Measurements from ENCODE around the gene BHLHE40. TPM values are rescaled to one million over a fixed set of nuclear protein-coding genes. Genes with fewer than 3 reads are reported as not detected.

The BHLHE40 gene
- polyA plus RNA-seq (2013, experiment 1 of 2), result 2.3 TPM
- polyA plus RNA-seq (2013, experiment 2 of 2), result 2.5 TPM

DNA sequence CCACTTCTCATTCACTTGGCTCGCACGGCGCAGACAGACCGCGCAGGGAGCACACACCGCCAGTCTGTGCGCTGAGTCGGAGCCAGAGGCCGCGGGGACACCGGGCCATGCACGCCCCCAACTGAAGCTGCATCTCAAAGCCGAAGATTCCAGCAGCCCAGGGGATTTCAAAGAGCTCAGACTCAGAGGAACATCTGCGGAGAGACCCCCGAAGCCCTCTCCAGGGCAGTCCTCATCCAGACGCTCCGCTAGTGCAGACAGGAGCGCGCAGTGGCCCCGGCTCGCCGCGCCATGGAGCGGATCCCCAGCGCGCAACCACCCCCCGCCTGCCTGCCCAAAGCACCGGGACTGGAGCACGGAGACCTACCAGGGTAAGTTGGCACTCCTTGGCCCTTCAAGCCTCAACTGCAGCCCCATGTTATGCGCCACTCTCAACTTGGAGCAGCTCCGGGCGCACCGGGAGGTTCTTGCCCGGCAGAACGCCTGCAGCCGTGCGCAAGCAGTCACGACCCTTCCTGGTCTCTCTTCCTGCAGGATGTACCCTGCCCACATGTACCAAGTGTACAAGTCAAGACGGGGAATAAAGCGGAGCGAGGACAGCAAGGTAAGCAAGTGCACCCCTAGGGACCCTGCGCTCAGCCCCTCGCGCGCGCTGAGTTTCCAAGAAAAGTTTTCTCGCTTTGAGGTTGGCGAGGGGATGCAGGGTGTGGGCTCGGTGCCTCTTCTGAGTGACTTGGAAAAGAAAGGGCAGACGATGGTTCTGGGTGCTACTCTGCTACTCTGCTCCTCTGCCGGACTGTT, at the start of gene BHLHE40:
BHLHE40 (plus strand) TSS at position 10 of the 801 bp plus-strand sequence; CDS start at position 292, 282 bp downstream.
- H3K27ac ChIP-seq (ENCODE audit: low read depth, low read length), result peak within 1 kb of the TSS; percentile 61
- H3K36me3 ChIP-seq (ENCODE audit: insufficient read depth, low read length), result peaks cover 31% of the 10 kb centered on the region
- H3K4me3 ChIP-seq (ENCODE audit: low read length), result peak within 1 kb of the TSS; percentile 81
- H3K9ac ChIP-seq (ENCODE audit: low read depth, low read length), result peak within 1 kb of the TSS; percentile 71
- H3K4me1 ChIP-seq (ENCODE audit: insufficient read depth, low read length), result peaks cover 38% of the 10 kb centered on the region
- H3K9me3 ChIP-seq (ENCODE audit: insufficient read depth, low read depth, low read length), result no peaks in the 10 kb centered on the region
- WGBS, result under 1% methylated on average over 51 of the region's 51 CpGs
- H3K27me3 ChIP-seq (ENCODE audit: insufficient read depth, low read length), result peaks cover 31% of the 10 kb centered on the region

DNA sequence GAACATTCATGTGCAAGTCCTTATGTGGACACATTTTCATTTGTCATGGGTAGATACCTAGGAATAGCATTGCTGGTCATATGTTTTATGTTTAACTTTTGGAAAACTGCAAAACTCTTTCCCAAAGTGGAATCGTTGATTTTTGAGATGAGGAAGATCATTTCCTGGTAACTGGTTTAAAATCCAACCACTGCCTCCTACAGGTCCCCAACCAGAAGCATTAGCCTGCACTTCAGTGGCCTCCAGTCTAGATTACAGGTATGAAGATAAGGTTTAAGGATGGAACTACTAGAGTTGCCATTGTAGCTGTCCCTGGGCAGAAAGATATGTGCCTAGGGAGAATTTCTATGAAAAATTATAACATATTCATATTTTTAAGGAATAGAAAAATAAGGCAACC, 48.7 kb upstream of the BHLHE40 start:
- no peaks in the 10 kb centered on the region for H3K36me3 ChIP-seq (ENCODE audit: insufficient read depth, low read length)
- WGBS, result 82% methylated on average over 1 of the region's 1 CpG
- H3K9ac ChIP-seq (ENCODE audit: low read depth, low read length), result no peak overlapping the region
- H3K4me3 ChIP-seq (ENCODE audit: low read length), result no peak overlapping the region
- H3K4me1 ChIP-seq (ENCODE audit: insufficient read depth, low read length), result no peaks in the 10 kb centered on the region
- no peak overlapping the region for H3K27ac ChIP-seq (ENCODE audit: low read depth, low read length)
- no peaks in the 10 kb centered on the region for H3K9me3 ChIP-seq (ENCODE audit: insufficient read depth, low read depth, low read length)
- no peaks in the 10 kb centered on the region for H3K27me3 ChIP-seq (ENCODE audit: insufficient read depth, low read length)

DNA sequence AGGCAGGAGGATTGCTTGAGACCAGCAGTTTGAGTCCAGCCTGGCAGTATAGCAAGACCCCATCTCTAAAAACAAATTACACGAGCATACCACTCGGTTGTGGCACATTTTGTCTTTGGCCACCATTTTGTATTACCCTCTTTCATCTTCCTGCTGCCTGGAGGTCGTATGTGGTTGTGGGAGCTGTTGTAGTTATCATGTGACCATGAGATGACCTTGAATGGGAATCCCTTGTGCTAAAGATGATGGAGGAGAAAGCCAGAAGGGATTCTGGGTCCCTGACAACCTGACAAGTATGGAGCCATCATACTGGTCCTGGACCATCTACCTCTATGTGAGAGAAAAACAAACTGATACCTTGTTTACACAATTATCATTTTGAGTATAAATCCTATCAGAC, 45.2 kb upstream of the BHLHE40 start:
- WGBS, result 87% methylated on average over 3 of the region's 3 CpGs

DNA sequence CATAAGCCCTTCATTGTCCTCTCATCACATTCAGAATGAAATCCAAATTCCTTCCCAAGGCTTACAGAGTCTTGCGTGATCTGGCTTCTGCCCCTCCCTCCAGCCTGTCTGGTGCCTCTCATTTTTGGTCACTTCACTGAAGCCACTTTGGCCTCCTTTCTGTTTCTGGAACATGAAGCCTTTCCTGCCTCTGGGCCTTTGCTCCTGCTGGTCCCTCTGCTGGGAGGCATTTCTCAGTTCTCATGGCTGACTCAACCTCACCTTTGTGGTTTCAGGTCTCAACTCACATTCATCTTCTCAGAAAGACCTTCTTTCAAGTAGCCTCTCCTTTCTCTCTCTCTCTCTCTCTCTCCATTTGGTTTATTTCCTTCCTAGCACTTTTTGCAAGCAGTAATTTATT, 43.9 kb upstream of the BHLHE40 start:
- Histone ChIP-seq H3K4me3 (ENCODE audit: low read length) (no peak overlapping the region), H3K27me3 (ENCODE audit: insufficient read depth, low read length) (no peaks in the 10 kb centered on the region), H3K9ac (ENCODE audit: low read depth, low read length) (no peak overlapping the region), H3K36me3 (ENCODE audit: insufficient read depth, low read length) (no peaks in the 10 kb centered on the region), H3K4me1 (ENCODE audit: insufficient read depth, low read length) (no peaks in the 10 kb centered on the region), H3K27ac (ENCODE audit: low read depth, low read length) (no peak overlapping the region), H3K9me3 (ENCODE audit: insufficient read depth, low read depth, low read length) (no peaks in the 10 kb centered on the region)
- 93% methylated on average over 1 of the region's 1 CpG for WGBS

More for the DNA sequence above, 45.2 kb upstream of the BHLHE40 start:
- Histone ChIP-seq H3K9me3 (ENCODE audit: insufficient read depth, low read depth, low read length) (no peaks in the 10 kb centered on the region), H3K27ac (ENCODE audit: low read depth, low read length) (no peak overlapping the region), H3K36me3 (ENCODE audit: insufficient read depth, low read length) (no peaks in the 10 kb centered on the region), H3K4me1 (ENCODE audit: insufficient read depth, low read length) (no peaks in the 10 kb centered on the region), H3K4me3 (ENCODE audit: low read length) (no peak overlapping the region), H3K9ac (ENCODE audit: low read depth, low read length) (no peak overlapping the region), H3K27me3 (ENCODE audit: insufficient read depth, low read length) (no peaks in the 10 kb centered on the region)

DNA sequence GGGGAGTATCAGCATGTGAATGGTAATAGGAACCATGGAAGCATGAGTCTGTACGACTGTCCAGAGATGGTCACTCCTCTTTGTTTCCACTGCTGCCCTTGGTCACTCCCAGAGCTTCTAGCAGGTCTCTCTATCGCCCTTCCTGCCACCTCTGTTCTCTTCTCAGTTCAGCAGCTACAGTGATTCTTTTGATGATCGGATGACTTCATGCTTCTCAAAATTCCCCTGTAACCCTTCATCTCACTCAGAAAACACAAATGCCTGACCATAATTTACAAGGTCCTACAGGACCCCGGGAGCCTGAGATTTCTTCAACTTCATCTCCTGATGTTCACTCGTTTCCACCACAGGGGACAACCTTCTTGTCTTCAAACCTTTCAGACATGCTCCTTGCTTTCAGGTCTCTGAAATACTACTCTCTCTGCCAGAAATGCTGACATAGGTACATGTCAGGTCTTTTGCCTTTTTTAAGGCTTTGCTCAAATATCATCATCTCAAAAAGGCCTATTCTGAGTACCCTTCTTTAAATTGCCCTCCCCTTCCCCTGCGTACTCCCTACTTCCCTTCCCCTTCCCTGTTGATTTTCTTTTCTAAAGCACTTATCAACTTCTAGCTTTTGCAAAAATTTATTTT, 42.1 kb upstream of the BHLHE40 start:
- WGBS, result 92% methylated on average over 6 of the region's 6 CpGs

DNA sequence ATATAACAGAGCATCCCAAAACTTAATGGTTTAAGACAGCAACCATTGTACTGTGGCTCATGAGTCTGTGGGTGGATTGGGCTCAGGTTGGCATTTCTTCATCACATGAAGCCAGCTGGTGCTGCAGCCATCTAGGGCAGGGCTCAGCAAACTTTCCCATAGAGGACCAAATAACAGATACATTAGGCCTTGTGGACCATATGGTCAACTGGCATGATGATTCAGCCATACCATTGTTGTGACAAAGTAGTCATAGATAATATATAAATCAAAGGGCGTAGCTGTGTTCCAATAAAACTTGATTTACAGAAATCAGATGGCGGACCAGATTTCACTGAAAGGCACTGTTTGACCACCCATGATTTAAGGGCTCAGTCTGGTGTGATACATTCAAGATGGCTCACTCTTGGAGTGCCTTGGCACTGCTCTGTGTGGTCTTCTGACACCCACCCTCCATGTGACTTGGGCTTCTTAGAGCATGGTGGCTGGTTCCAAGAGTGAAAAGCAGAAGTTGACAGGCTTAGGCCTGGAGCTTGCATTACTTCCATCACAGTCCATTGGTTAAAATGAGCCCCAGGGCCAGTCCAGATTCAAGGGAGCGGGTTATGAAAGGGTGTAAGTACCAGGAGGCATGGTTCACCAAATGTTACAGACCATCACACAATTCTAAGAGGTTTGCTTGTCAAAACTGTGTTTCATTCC, 40.8 kb upstream of the BHLHE40 start:
- no peaks in the 10 kb centered on the region for H3K9me3 ChIP-seq (ENCODE audit: insufficient read depth, low read depth, low read length)
- no peak overlapping the region for H3K9ac ChIP-seq (ENCODE audit: low read depth, low read length)
- H3K36me3 ChIP-seq (ENCODE audit: insufficient read depth, low read length), result no peaks in the 10 kb centered on the region
- H3K4me1 ChIP-seq (ENCODE audit: insufficient read depth, low read length), result no peaks in the 10 kb centered on the region
- no peaks in the 10 kb centered on the region for H3K27me3 ChIP-seq (ENCODE audit: insufficient read depth, low read length)
- 82% methylated on average over 3 of the region's 3 CpGs for WGBS
- H3K27ac ChIP-seq (ENCODE audit: low read depth, low read length), result no peak overlapping the region
- no peak overlapping the region for H3K4me3 ChIP-seq (ENCODE audit: low read length)

More for the DNA sequence above, 42.1 kb upstream of the BHLHE40 start:
- H3K27ac ChIP-seq (ENCODE audit: low read depth, low read length), result no peak overlapping the region
- no peaks in the 10 kb centered on the region for H3K27me3 ChIP-seq (ENCODE audit: insufficient read depth, low read length)
- no peaks in the 10 kb centered on the region for H3K36me3 ChIP-seq (ENCODE audit: insufficient read depth, low read length)
- H3K9ac ChIP-seq (ENCODE audit: low read depth, low read length), result no peak overlapping the region
- no peak overlapping the region for H3K4me3 ChIP-seq (ENCODE audit: low read length)
- H3K4me1 ChIP-seq (ENCODE audit: insufficient read depth, low read length), result no peaks in the 10 kb centered on the region
- H3K9me3 ChIP-seq (ENCODE audit: insufficient read depth, low read depth, low read length), result no peaks in the 10 kb centered on the region

DNA sequence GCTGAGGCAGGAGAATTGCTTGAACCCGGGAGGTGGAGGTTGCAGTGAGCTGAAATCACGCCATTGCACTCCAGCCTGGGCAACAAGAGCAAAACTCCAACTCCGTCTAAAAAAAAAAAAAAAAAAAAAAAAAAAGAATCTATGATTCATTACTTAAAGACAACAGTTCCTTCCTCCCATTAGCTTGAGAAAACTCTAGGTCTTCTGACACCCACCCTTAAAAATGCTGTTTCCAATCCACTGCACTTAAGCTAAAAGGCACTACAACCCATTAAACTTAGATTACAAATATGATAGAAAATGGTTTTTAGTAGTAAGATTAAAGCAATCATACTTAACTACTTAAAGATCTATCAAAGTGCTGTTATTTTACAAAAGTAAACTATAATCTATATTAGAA, 40.0 kb upstream of the BHLHE40 start:
- Histone ChIP-seq H3K9ac (ENCODE audit: low read depth, low read length) (no peak overlapping the region), H3K4me1 (ENCODE audit: insufficient read depth, low read length) (no peaks in the 10 kb centered on the region), H3K9me3 (ENCODE audit: insufficient read depth, low read depth, low read length) (no peaks in the 10 kb centered on the region), H3K27ac (ENCODE audit: low read depth, low read length) (no peak overlapping the region), H3K27me3 (ENCODE audit: insufficient read depth, low read length) (no peaks in the 10 kb centered on the region), H3K4me3 (ENCODE audit: low read length) (no peak overlapping the region), H3K36me3 (ENCODE audit: insufficient read depth, low read length) (no peaks in the 10 kb centered on the region)
- WGBS, result 77% methylated on average over 3 of the region's 3 CpGs

DNA sequence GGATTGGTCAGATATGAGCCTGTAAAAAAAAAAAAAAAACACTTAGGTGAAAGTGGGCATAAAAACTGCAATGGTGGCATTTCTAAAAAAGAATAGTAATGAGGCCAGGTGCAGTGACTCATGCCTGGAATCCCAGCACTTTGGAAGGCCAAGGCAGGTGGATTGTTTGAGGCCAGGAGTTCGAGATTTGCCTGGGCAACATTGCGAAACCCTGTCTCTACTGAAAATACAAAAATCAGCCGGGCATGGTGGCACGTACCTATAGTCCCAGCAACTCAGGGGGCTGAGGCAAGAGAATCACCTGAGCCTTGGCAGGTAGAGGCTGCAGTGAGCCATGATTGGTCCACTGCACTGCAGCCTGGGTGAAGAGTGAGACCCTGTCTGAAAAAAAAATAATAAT, 38.3 kb upstream of the BHLHE40 start:
- H3K36me3 ChIP-seq (ENCODE audit: insufficient read depth, low read length), result no peaks in the 10 kb centered on the region
- no peaks in the 10 kb centered on the region for H3K9me3 ChIP-seq (ENCODE audit: insufficient read depth, low read depth, low read length)
- 98% methylated on average over 4 of the region's 4 CpGs for WGBS
- H3K4me3 ChIP-seq (ENCODE audit: low read length), result no peak overlapping the region
- no peak overlapping the region for H3K27ac ChIP-seq (ENCODE audit: low read depth, low read length)
- H3K27me3 ChIP-seq (ENCODE audit: insufficient read depth, low read length), result no peaks in the 10 kb centered on the region
- H3K4me1 ChIP-seq (ENCODE audit: insufficient read depth, low read length), result no peaks in the 10 kb centered on the region
- no peak overlapping the region for H3K9ac ChIP-seq (ENCODE audit: low read depth, low read length)

DNA sequence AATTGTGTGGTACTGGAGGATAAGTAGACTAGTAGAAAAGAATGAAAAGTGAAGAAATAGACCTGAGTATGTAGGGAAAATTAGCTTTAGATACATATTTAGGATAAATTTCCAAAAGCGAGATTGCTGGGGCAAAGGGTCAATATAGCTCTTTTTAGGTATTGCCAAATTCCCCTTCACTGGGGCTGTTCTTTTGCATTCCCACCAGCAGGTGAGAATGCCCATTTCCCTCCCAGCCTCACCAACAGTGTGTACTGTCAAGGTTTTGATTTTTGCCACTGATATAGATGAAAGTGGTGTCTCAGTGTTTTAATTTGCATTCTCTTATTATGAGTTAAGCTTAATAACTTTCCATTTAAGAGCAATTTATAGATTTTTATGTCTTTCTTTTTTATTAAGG, 35.7 kb upstream of the BHLHE40 start:
- no peak overlapping the region for H3K9ac ChIP-seq (ENCODE audit: low read depth, low read length)
- no peaks in the 10 kb centered on the region for H3K9me3 ChIP-seq (ENCODE audit: insufficient read depth, low read depth, low read length)
- H3K27ac ChIP-seq (ENCODE audit: low read depth, low read length), result no peak overlapping the region
- H3K27me3 ChIP-seq (ENCODE audit: insufficient read depth, low read length), result no peaks in the 10 kb centered on the region
- H3K4me3 ChIP-seq (ENCODE audit: low read length), result no peak overlapping the region
- no peaks in the 10 kb centered on the region for H3K36me3 ChIP-seq (ENCODE audit: insufficient read depth, low read length)
- WGBS, result 92% methylated on average over 1 of the region's 1 CpG
- no peaks in the 10 kb centered on the region for H3K4me1 ChIP-seq (ENCODE audit: insufficient read depth, low read length)

DNA sequence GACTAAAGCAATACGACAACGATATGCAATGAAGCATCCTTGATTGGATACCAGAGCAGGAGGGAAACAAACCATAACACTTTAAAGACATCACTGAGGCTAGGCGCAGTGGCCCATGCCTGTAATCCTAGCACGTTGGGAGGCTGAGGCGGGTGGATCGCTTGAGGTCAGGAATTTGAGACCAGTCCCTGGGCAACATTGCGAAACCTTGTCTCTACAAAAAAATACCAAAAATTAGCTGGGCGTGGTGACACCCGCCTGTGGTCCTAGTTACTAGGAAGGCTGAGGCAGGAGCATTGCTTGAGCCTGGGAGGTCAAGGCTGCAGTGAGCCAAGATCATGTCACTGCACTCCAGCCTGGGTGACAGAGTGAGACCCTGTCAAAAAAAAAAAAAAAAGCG, 33.9 kb upstream of the BHLHE40 start:
- H3K9ac ChIP-seq (ENCODE audit: low read depth, low read length), result no peak overlapping the region
- WGBS, result 96% methylated on average over 9 of the region's 10 CpGs
- H3K4me3 ChIP-seq (ENCODE audit: low read length), result no peak overlapping the region
- no peaks in the 10 kb centered on the region for H3K27me3 ChIP-seq (ENCODE audit: insufficient read depth, low read length)
- H3K4me1 ChIP-seq (ENCODE audit: insufficient read depth, low read length), result no peaks in the 10 kb centered on the region
- H3K9me3 ChIP-seq (ENCODE audit: insufficient read depth, low read depth, low read length), result no peaks in the 10 kb centered on the region
- H3K27ac ChIP-seq (ENCODE audit: low read depth, low read length), result no peak overlapping the region
- H3K36me3 ChIP-seq (ENCODE audit: insufficient read depth, low read length), result no peaks in the 10 kb centered on the region

DNA sequence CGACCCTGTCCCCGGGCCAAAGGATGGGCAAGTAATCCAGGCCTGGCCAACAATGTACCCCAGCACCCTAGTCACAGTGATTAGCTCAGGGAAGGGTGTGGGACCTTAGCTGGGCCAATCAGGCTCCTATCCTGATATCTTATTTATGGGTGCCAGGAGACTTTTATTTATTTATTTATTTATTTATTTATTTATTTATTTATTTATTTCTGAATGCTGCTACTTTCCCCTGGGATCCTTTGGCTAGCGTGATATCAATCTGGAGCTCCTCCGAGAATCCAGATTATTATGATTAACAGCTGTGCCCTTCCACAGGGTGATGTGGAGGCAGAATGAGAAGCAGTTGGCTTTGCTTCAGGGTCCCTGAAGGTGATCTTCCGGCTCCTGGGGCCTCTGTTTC, 32.2 kb upstream of the BHLHE40 start:
- Histone ChIP-seq H3K9ac (ENCODE audit: low read depth, low read length) (no peak overlapping the region), H3K4me1 (ENCODE audit: insufficient read depth, low read length) (no peaks in the 10 kb centered on the region), H3K27ac (ENCODE audit: low read depth, low read length) (no peak overlapping the region), H3K36me3 (ENCODE audit: insufficient read depth, low read length) (no peaks in the 10 kb centered on the region), H3K4me3 (ENCODE audit: low read length) (no peak overlapping the region), H3K27me3 (ENCODE audit: insufficient read depth, low read length) (no peaks in the 10 kb centered on the region), H3K9me3 (ENCODE audit: insufficient read depth, low read depth, low read length) (no peaks in the 10 kb centered on the region)
- WGBS, result 94% methylated on average over 5 of the region's 5 CpGs
